WTC11 (cell line): Measurements from ENCODE around the gene RIC1. TPM values are rescaled to one million over a fixed set of nuclear protein-coding genes. Genes with fewer than 3 reads are reported as not detected.

ENCODE experiments used
- ATAC-seq: fragments of 200-7000 bp; cut with Tn5 transposase; 2 replicates; pipeline ENCODE4 v1.10.0; 2021; ENCODE audit warnings: mild to moderate bottlenecking, moderate library complexity
- CTCF ChIA-PET: fragments of 300-600 bp; sonication (Branson Sonifier 250); formaldehyde crosslinking; loops from one replicate; lab custom pipeline; 2021; ENCODE audit warnings: antibody characterized with exemption; lab: Charles Lee
- POLR2A ChIA-PET: fragments of 350-600 bp; sonication (Branson Sonifier 250); formaldehyde crosslinking; loops from one replicate; lab custom pipeline; 2021; ENCODE audit warnings: antibody characterized with exemption; lab: Charles Lee
- DNase-seq: peaks from one replicate; pipeline ENCODE4 v3.0.0; 2021; ENCODE audit warnings: low spot score
- H3K27ac Mint-ChIP-seq: 2 replicates; pipeline ENCODE4 v1.8.0; 2021; ENCODE audit warnings: mixed read lengths
- H3K27me3 Mint-ChIP-seq: 2 replicates; pipeline ENCODE4 v1.8.0; 2021; ENCODE audit warnings: low read depth, mild to moderate bottlenecking, moderate library complexity, mixed read lengths
- H3K36me3 Mint-ChIP-seq: 2 replicates; pipeline ENCODE4 v1.8.0; 2021; ENCODE audit warnings: mixed read lengths
- H3K4me1 Mint-ChIP-seq: 2 replicates; pipeline ENCODE4 v1.8.0; 2022; ENCODE audit warnings: mixed read lengths
- H3K4me3 Mint-ChIP-seq: 2 replicates; pipeline ENCODE4 v1.8.0; 2021; ENCODE audit warnings: mild to moderate bottlenecking, moderate library complexity, mixed read lengths
- H3K9me3 Mint-ChIP-seq: 2 replicates; pipeline ENCODE4 v1.8.0; 2021; ENCODE audit warnings: mixed read lengths
- GABPB1 ChIP-seq: sonication (generic); formaldehyde crosslinking; IDR thresholded peaks from 2 replicates; pipeline ENCODE4 v1.8.1; 2023; ENCODE audit warnings: mild to moderate bottlenecking, missing genetic modification reagents
- MXD4 ChIP-seq: fragments of 250-450 bp; sonication (Bioruptor Pico); IDR thresholded peaks from 2 replicates; pipeline ENCODE4 v1.8.0; 2021; ENCODE audit warnings: mild to moderate bottlenecking, moderate library complexity, borderline replicate concordance
- NFATC4 ChIP-seq: fragments of 250-450 bp; sonication (Bioruptor Pico); IDR thresholded peaks from 2 replicates; pipeline ENCODE4 v1.9.0; 2021; ENCODE audit warnings: mild to moderate bottlenecking
- ZNF263 ChIP-seq: sonication (generic); formaldehyde crosslinking; IDR thresholded peaks from 2 replicates; pipeline ENCODE4 v1.8.1; 2022; ENCODE audit warnings: low read depth, mild to moderate bottlenecking, moderate library complexity, missing genetic modification reagents
- ZNF671 ChIP-seq: fragments of 250-450 bp; sonication (Bioruptor Pico); IDR thresholded peaks from 2 replicates; pipeline ENCODE4 v1.8.0; 2021; ENCODE audit warnings: mild to moderate bottlenecking
- total RNA-seq: library from RNA; stranded (reverse); gene quantifications from 3 replicates; pipeline ENCODE4 v1.2.3, GENCODE V29; 2021
- TF ChIP-seq, protein P1 (sequence below): sonication (generic); formaldehyde crosslinking; IDR thresholded peaks from 2 replicates; pipeline ENCODE4 v1.8.0; 2023; ENCODE audit warnings: missing genetic modification reagents, mild to moderate bottlenecking, borderline replicate concordance
- TF ChIP-seq, protein P2 (sequence below): fragments of 250-450 bp; sonication (Bioruptor Pico); IDR thresholded peaks from 2 replicates; pipeline ENCODE4 v2.1.2; 2022; ENCODE audit warnings: mild to moderate bottlenecking, moderate library complexity
- TF ChIP-seq, protein P3 (sequence below): sonication (generic); formaldehyde crosslinking; IDR thresholded peaks from 2 replicates; pipeline ENCODE4 v1.8.1; 2023; ENCODE audit warnings: mild to moderate bottlenecking, missing genetic modification reagents, borderline replicate concordance
- TF ChIP-seq, protein P4 (sequence below): sonication (generic); formaldehyde crosslinking; IDR thresholded peaks from 2 replicates; pipeline ENCODE4 v1.8.1; 2022; ENCODE audit warnings: missing genetic modification reagents, borderline replicate concordance
- TF ChIP-seq, protein P5 (sequence below): sonication (generic); formaldehyde crosslinking; IDR thresholded peaks from 2 replicates; pipeline ENCODE4 v1.8.0; 2022; ENCODE audit warnings: mild to moderate bottlenecking, missing genetic modification reagents
- TF ChIP-seq, protein P6 (sequence below): sonication (generic); formaldehyde crosslinking; IDR thresholded peaks from 2 replicates; pipeline ENCODE4 v1.8.1; 2022; ENCODE audit warnings: low read depth, missing genetic modification reagents, borderline replicate concordance
- TF ChIP-seq, protein P7 (sequence below): sonication (generic); formaldehyde crosslinking; IDR thresholded peaks from 2 replicates; pipeline ENCODE4 v1.8.0; 2022; ENCODE audit warnings: missing genetic modification reagents

Gene RIC1
- total RNA-seq, 1 experiment from 2014 or later = 18.9 TPM

DNA sequence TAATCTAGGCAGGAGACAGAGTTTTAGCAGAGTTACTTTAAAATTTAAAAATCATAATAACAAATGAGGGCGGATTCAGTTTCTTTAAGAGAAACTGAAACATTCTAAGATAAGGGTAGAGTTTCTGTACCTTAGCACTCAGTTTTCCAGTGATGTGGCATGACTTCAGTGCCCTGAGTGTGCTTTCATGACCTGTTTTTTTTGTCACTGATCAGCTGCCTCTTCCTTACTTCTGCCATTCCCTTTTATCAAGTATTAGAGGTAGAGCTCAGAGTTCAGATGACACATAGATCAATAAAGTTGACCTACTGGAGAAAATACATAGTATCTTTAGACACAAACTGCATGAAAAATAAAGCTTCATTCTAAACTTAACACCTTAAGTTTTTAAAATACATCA, 121.7 kb downstream of the RIC1 start:
- no peaks in the 10 kb centered on the region for H3K27me3 Mint-ChIP-seq
- CTCF ChIA-PET = no interaction called here
- POLR2A ChIA-PET = no interaction called here
- H3K36me3 Mint-ChIP-seq = peaks cover 21% of the 10 kb centered on the region
- H3K27ac Mint-ChIP-seq = no peak overlapping the region
- DNase-seq = no peak
- no peak overlapping the region for H3K4me3 Mint-ChIP-seq
- ATAC-seq = no peak
- H3K9me3 Mint-ChIP-seq = no peaks in the 10 kb centered on the region
- TF ChIP-seq, protein P1, sequence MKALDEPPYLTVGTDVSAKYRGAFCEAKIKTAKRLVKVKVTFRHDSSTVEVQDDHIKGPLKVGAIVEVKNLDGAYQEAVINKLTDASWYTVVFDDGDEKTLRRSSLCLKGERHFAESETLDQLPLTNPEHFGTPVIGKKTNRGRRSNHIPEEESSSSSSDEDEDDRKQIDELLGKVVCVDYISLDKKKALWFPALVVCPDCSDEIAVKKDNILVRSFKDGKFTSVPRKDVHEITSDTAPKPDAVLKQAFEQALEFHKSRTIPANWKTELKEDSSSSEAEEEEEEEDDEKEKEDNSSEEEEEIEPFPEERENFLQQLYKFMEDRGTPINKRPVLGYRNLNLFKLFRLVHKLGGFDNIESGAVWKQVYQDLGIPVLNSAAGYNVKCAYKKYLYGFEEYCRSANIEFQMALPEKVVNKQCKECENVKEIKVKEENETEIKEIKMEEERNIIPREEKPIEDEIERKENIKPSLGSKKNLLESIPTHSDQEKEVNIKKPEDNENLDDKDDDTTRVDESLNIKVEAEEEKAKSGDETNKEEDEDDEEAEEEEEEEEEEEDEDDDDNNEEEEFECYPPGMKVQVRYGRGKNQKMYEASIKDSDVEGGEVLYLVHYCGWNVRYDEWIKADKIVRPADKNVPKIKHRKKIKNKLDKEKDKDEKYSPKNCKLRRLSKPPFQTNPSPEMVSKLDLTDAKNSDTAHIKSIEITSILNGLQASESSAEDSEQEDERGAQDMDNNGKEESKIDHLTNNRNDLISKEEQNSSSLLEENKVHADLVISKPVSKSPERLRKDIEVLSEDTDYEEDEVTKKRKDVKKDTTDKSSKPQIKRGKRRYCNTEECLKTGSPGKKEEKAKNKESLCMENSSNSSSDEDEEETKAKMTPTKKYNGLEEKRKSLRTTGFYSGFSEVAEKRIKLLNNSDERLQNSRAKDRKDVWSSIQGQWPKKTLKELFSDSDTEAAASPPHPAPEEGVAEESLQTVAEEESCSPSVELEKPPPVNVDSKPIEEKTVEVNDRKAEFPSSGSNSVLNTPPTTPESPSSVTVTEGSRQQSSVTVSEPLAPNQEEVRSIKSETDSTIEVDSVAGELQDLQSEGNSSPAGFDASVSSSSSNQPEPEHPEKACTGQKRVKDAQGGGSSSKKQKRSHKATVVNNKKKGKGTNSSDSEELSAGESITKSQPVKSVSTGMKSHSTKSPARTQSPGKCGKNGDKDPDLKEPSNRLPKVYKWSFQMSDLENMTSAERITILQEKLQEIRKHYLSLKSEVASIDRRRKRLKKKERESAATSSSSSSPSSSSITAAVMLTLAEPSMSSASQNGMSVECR (CRISPR knock-in tag) = no peak
- TF ChIP-seq ZNF671 (CRISPR knock-in tag) (no peak), ZNF263 (CRISPR knock-in tag) (no peak), NFATC4 (no peak), GABPB1 (CRISPR knock-in tag) (no peak), MXD4 (no peak)
- TF ChIP-seq, protein P2, sequence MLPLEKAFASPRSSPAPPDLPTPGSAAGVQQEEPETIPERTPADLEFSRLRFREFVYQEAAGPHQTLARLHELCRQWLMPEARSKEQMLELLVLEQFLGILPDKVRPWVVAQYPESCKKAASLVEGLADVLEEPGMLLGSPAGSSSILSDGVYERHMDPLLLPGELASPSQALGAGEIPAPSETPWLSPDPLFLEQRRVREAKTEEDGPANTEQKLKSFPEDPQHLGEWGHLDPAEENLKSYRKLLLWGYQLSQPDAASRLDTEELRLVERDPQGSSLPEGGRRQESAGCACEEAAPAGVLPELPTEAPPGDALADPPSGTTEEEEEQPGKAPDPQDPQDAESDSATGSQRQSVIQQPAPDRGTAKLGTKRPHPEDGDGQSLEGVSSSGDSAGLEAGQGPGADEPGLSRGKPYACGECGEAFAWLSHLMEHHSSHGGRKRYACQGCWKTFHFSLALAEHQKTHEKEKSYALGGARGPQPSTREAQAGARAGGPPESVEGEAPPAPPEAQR (CRISPR knock-in tag) = no peak
- TF ChIP-seq, protein P3, sequence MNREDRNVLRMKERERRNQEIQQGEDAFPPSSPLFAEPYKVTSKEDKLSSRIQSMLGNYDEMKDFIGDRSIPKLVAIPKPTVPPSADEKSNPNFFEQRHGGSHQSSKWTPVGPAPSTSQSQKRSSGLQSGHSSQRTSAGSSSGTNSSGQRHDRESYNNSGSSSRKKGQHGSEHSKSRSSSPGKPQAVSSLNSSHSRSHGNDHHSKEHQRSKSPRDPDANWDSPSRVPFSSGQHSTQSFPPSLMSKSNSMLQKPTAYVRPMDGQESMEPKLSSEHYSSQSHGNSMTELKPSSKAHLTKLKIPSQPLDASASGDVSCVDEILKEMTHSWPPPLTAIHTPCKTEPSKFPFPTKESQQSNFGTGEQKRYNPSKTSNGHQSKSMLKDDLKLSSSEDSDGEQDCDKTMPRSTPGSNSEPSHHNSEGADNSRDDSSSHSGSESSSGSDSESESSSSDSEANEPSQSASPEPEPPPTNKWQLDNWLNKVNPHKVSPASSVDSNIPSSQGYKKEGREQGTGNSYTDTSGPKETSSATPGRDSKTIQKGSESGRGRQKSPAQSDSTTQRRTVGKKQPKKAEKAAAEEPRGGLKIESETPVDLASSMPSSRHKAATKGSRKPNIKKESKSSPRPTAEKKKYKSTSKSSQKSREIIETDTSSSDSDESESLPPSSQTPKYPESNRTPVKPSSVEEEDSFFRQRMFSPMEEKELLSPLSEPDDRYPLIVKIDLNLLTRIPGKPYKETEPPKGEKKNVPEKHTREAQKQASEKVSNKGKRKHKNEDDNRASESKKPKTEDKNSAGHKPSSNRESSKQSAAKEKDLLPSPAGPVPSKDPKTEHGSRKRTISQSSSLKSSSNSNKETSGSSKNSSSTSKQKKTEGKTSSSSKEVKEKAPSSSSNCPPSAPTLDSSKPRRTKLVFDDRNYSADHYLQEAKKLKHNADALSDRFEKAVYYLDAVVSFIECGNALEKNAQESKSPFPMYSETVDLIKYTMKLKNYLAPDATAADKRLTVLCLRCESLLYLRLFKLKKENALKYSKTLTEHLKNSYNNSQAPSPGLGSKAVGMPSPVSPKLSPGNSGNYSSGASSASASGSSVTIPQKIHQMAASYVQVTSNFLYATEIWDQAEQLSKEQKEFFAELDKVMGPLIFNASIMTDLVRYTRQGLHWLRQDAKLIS = no peak
- TF ChIP-seq, protein P4, sequence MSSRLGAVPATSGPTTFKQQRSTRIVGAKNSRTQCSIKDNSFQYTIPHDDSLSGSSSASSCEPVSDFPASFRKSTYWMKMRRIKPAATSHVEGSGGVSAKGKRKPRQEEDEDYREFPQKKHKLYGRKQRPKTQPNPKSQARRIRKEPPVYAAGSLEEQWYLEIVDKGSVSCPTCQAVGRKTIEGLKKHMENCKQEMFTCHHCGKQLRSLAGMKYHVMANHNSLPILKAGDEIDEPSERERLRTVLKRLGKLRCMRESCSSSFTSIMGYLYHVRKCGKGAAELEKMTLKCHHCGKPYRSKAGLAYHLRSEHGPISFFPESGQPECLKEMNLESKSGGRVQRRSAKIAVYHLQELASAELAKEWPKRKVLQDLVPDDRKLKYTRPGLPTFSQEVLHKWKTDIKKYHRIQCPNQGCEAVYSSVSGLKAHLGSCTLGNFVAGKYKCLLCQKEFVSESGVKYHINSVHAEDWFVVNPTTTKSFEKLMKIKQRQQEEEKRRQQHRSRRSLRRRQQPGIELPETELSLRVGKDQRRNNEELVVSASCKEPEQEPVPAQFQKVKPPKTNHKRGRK (CRISPR knock-in tag) = no peak
- TF ChIP-seq, protein P5, sequence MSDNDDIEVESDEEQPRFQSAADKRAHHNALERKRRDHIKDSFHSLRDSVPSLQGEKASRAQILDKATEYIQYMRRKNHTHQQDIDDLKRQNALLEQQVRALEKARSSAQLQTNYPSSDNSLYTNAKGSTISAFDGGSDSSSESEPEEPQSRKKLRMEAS (CRISPR knock-in tag) = no peak
- TF ChIP-seq, protein P6, sequence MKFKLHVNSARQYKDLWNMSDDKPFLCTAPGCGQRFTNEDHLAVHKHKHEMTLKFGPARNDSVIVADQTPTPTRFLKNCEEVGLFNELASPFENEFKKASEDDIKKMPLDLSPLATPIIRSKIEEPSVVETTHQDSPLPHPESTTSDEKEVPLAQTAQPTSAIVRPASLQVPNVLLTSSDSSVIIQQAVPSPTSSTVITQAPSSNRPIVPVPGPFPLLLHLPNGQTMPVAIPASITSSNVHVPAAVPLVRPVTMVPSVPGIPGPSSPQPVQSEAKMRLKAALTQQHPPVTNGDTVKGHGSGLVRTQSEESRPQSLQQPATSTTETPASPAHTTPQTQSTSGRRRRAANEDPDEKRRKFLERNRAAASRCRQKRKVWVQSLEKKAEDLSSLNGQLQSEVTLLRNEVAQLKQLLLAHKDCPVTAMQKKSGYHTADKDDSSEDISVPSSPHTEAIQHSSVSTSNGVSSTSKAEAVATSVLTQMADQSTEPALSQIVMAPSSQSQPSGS (CRISPR knock-in tag) = no peak
- TF ChIP-seq, protein P7, sequence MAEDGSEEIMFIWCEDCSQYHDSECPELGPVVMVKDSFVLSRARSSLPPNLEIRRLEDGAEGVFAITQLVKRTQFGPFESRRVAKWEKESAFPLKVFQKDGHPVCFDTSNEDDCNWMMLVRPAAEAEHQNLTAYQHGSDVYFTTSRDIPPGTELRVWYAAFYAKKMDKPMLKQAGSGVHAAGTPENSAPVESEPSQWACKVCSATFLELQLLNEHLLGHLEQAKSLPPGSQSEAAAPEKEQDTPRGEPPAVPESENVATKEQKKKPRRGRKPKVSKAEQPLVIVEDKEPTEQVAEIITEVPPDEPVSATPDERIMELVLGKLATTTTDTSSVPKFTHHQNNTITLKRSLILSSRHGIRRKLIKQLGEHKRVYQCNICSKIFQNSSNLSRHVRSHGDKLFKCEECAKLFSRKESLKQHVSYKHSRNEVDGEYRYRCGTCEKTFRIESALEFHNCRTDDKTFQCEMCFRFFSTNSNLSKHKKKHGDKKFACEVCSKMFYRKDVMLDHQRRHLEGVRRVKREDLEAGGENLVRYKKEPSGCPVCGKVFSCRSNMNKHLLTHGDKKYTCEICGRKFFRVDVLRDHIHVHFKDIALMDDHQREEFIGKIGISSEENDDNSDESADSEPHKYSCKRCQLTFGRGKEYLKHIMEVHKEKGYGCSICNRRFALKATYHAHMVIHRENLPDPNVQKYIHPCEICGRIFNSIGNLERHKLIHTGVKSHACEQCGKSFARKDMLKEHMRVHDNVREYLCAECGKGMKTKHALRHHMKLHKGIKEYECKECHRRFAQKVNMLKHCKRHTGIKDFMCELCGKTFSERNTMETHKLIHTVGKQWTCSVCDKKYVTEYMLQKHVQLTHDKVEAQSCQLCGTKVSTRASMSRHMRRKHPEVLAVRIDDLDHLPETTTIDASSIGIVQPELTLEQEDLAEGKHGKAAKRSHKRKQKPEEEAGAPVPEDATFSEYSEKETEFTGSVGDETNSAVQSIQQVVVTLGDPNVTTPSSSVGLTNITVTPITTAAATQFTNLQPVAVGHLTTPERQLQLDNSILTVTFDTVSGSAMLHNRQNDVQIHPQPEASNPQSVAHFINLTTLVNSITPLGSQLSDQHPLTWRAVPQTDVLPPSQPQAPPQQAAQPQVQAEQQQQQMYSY (CRISPR knock-in tag) = no peak
- TF ChIP-seq, all 79 proteins: peak for 0
- H3K4me1 Mint-ChIP-seq = no peaks in the 10 kb centered on the region
